ENCODE measurements around the gene ADARB2.
"Not testable (repeated sequence)": the region's sequence is repeated elsewhere in the genome, so short reads cannot be mapped to it uniquely, and the experiment has no call there.

The ADARB2 gene

DNA sequence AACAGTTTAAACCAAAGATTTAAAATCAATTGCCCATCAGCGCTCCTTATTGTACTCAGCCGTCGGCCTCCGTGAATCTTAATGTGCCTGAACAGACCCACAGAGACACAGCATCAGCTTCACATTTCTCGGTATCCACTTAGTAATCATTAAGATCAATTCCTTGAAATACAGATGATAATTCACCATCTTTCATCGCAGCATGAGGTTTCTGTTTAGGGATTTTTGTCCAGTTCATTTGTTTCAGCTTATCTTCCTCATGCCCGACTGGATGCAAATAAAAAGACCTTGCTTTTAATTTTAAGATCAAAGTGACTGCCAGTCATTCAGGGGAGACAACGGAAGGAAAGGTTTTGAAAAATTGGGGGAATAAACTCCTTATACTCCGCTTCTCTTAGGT is 473.3 kb downstream of the ADARB2 start:
- no peaks in the 10 kb centered on the region for H3K36me3 ChIP-seq (ENCODE audit: insufficient read depth, low read length)
- no peaks in the 10 kb centered on the region for H3K79me2 ChIP-seq (ENCODE audit: control insufficient read depth, insufficient read depth, low read length, unreplicated experiment)
- H2AFZ ChIP-seq (ENCODE audit: low read length, unreplicated experiment): no peak overlapping the region
- H3K4me3 ChIP-seq (ENCODE audit: low read depth, low read length): no peak overlapping the region
- H3K4me1 ChIP-seq (ENCODE audit: control insufficient read depth, insufficient read depth, low read length, unreplicated experiment): no peaks in the 10 kb centered on the region
- no peak overlapping the region for H3K27ac ChIP-seq (ENCODE audit: low read depth, low read length)
- no peaks in the 10 kb centered on the region for H3K27me3 ChIP-seq (ENCODE audit: insufficient read depth, low read length)

DNA sequence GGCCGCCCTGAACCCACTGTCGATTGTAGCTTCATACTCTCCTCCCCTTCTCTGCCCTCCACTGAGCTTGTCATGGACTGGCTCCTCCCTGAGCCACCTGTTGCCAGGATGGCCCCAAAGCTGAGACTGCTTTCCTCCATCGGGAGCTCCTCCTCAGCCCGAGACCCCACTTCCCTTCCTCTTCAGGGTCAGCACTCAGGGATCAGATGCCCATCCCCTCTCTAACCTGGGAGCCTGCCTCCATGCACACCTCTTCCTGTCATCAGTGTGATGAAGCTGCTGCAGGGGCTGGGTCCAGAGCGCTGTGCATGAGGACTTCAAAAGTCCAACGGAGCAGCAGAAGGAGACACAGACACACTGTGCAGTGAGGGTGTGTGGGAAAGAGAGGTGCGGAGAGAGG is 480.1 kb downstream of the ADARB2 start:
- H3K27me3 ChIP-seq (ENCODE audit: insufficient read depth, low read length): no peaks in the 10 kb centered on the region
- no peak overlapping the region for H2AFZ ChIP-seq (ENCODE audit: low read length, unreplicated experiment)
- no peak overlapping the region for H3K4me3 ChIP-seq (ENCODE audit: low read depth, low read length)
- H3K27ac ChIP-seq (ENCODE audit: low read depth, low read length): no peak overlapping the region
- H3K36me3 ChIP-seq (ENCODE audit: insufficient read depth, low read length): no peaks in the 10 kb centered on the region
- H3K79me2 ChIP-seq (ENCODE audit: control insufficient read depth, insufficient read depth, low read length, unreplicated experiment): no peaks in the 10 kb centered on the region
- H3K4me1 ChIP-seq (ENCODE audit: control insufficient read depth, insufficient read depth, low read length, unreplicated experiment): no peaks in the 10 kb centered on the region

DNA sequence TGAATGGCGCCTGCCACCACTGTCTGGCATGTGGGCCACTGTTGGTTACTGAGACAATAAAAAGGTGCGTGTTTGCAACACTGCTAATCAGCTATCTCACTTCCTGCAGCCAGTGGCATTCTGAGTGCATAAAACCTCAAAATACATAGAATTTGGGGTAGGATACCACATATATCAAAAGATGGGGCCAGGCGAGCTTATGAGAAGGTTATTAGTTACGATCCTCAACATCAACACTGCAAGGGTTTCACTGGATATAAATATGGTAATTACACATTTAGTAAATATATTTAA is 480.9 kb downstream of the ADARB2 start:
- Histone ChIP-seq H3K4me3 (ENCODE audit: low read depth, low read length) (no peak overlapping the region), H3K79me2 (ENCODE audit: control insufficient read depth, insufficient read depth, low read length, unreplicated experiment) (no peaks in the 10 kb centered on the region), H3K27ac (ENCODE audit: low read depth, low read length) (no peak overlapping the region), H3K4me1 (ENCODE audit: control insufficient read depth, insufficient read depth, low read length, unreplicated experiment) (no peaks in the 10 kb centered on the region), H2AFZ (ENCODE audit: low read length, unreplicated experiment) (no peak overlapping the region), H3K27me3 (ENCODE audit: insufficient read depth, low read length) (no peaks in the 10 kb centered on the region), H3K36me3 (ENCODE audit: insufficient read depth, low read length) (no peaks in the 10 kb centered on the region)

DNA sequence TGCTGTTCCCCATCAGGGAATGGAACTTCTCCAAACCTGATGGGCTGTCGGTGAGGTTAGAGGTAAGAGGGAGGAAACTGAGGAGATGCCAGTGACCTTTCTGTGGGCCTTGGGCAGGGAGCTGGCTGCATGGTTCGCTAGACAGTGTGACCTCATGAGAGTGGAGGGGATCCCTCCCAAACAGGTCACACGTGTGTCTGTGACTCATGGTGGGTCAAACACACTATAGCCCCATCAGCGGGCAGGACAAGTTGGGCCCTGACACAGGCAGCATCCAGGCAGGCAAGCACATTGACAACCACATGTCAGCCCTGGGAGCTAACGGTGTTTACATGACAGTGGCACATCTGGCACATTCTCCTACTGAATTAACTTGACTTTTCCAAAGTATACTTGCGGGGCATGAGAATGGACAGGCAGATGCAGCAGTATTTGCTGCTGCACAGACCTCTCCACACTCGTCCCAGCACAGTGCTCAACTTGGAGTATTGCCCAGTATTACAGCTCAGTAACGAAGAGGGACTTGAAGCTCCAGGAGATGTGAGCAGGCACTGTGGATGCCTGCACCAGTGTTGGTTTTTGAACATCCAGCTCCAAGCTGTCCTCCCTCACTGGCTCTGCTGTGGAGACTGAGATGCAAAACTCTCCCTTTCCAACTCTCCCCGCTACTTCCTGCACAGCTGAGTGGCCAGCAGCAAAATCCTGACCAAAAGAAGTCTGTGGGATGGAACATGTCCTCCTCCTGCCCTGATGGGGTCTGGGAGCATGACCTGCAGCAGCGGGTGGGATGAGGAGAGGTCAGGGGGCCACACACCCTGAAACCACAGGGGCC is 481.5 kb downstream of the ADARB2 start:
- Histone ChIP-seq H2AFZ (ENCODE audit: low read length, unreplicated experiment) (no peak overlapping the region), H3K4me3 (ENCODE audit: low read depth, low read length) (no peak overlapping the region), H3K36me3 (ENCODE audit: insufficient read depth, low read length) (no peaks in the 10 kb centered on the region), H3K79me2 (ENCODE audit: control insufficient read depth, insufficient read depth, low read length, unreplicated experiment) (no peaks in the 10 kb centered on the region), H3K27ac (ENCODE audit: low read depth, low read length) (no peak overlapping the region), H3K4me1 (ENCODE audit: control insufficient read depth, insufficient read depth, low read length, unreplicated experiment) (no peaks in the 10 kb centered on the region), H3K27me3 (ENCODE audit: insufficient read depth, low read length) (no peaks in the 10 kb centered on the region)

DNA sequence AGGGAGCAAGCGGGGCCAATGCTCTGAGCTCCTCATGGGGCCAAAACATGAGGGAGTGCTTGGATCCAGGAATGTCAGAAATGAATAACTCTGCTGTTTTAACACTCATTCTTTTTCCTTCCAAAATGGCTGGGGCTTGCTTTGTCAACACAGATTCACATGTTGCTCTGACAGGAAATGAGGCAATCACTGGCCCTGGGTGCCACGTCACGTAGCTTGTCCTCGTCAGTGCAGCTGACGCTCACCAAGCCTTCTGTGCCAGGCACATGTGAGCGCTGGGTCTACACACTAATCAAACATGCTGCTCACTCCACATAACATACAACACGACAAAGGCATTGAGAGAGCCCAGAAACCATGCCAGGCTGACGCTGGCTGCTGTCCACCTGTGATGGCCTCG is 482.2 kb downstream of the ADARB2 start:
- no peak overlapping the region for H3K27ac ChIP-seq (ENCODE audit: low read depth, low read length)
- H2AFZ ChIP-seq (ENCODE audit: low read length, unreplicated experiment): no peak overlapping the region
- no peaks in the 10 kb centered on the region for H3K36me3 ChIP-seq (ENCODE audit: insufficient read depth, low read length)
- H3K27me3 ChIP-seq (ENCODE audit: insufficient read depth, low read length): no peaks in the 10 kb centered on the region
- H3K4me1 ChIP-seq (ENCODE audit: control insufficient read depth, insufficient read depth, low read length, unreplicated experiment): no peaks in the 10 kb centered on the region
- no peak overlapping the region for H3K4me3 ChIP-seq (ENCODE audit: low read depth, low read length)
- H3K79me2 ChIP-seq (ENCODE audit: control insufficient read depth, insufficient read depth, low read length, unreplicated experiment): no peaks in the 10 kb centered on the region

DNA sequence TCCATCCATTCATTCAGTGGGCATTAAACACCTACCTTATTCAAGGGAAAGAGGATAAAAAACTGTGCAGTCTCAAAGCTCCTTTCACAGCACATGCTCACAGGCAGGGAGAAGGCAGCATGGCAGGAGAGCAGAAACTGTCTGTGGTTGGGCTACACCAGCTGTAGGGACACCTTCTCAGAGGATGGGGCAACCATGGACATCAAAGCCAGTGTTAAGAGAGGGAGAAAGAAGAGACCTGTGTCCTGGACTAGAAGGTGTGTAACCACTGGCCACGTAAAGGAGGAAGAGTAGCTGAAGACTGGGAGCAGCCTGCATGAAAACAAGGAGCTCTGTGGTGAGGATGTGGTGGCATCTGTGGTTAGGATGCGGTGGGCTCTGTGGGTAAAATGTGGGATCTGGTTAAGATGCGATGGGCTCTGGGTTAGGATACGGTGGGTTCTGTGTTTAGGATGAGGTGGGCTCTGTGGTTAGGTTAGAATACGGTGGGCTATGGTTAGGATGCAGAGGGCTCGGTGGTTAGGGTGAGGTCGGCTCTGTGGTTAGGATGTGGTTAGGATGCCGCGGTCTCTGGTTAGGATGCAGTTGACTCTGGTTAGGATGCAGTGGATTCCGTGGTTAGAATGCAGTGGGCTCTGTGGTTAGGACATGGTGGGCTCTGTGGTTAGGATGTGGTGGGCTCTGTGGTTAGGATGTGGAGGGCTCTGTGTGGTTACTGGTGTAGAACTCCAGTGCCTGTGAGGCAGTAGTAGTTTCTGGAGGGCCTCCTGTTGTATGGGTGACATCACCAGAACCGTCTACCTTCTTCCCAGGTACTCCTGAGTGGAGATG is 483.6 kb downstream of the ADARB2 start:
- no peak overlapping the region for H3K27ac ChIP-seq (ENCODE audit: low read depth, low read length)
- H2AFZ ChIP-seq (ENCODE audit: low read length, unreplicated experiment): no peak overlapping the region
- H3K4me3 ChIP-seq (ENCODE audit: low read depth, low read length): no peak overlapping the region
- H3K79me2 ChIP-seq (ENCODE audit: control insufficient read depth, insufficient read depth, low read length, unreplicated experiment): no peaks in the 10 kb centered on the region
- H3K27me3 ChIP-seq (ENCODE audit: insufficient read depth, low read length): no peaks in the 10 kb centered on the region
- no peaks in the 10 kb centered on the region for H3K36me3 ChIP-seq (ENCODE audit: insufficient read depth, low read length)
- no peaks in the 10 kb centered on the region for H3K4me1 ChIP-seq (ENCODE audit: control insufficient read depth, insufficient read depth, low read length, unreplicated experiment)

DNA sequence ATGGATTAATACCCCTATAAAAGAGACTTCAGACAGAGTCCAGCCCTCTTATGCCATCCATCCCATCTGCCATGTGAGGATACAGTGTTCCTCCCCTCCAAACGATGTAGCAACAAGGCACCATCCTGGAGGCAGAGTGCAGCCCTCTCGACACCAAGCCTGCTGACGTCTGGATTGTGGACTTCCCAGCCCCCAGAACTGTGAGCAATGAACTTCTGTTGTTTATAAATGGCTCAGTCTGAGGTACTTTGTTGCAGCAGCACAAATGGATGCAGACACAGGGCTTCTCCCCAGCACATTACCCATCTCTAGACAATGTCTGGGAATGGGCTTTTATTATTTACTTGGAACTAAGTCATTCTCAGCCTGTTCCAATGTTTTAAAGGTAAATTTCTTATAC is 485.6 kb downstream of the ADARB2 start:
- Histone ChIP-seq H3K27ac (ENCODE audit: low read depth, low read length) (no peak overlapping the region), H3K36me3 (ENCODE audit: insufficient read depth, low read length) (no peaks in the 10 kb centered on the region), H3K4me3 (ENCODE audit: low read depth, low read length) (no peak overlapping the region), H3K4me1 (ENCODE audit: control insufficient read depth, insufficient read depth, low read length, unreplicated experiment) (no peaks in the 10 kb centered on the region), H3K27me3 (ENCODE audit: insufficient read depth, low read length) (no peaks in the 10 kb centered on the region), H2AFZ (ENCODE audit: low read length, unreplicated experiment) (no peak overlapping the region), H3K79me2 (ENCODE audit: control insufficient read depth, insufficient read depth, low read length, unreplicated experiment) (no peaks in the 10 kb centered on the region)

DNA sequence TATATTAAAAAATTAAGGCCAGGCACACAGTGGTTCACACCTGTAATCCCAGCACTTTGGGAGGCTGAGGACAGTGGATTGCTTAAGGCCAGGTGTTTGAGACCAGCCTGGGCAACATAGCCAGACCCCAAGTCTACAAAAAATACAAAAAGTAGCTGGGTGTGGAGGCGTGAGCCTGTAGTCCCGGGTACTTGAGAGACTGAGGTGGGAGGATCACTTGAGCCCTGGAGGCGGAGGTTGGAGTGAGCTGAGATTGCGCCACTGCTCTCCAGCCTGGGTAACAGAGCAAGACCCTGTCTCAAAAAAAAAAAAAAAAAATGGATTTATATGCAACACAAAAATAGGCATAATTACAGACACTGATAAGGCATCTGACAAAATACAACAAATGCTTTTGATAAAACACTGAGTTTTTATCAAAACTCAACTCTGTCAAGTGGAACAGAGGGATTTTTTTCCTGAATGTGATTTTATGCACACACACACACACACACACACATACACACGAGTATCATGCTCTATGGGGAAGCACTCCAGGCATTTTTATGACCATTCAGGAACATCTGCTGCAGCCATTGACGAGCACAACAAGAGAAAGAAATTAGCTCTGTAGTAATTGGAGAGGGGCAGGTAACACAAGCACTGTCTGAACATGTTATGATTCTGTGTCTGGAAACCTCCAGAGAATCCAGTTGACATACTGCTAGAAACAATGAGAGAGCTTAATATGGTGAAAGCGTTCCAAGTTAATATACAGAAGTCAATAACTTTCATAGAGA is 488.0 kb downstream of the ADARB2 start:
- Histone ChIP-seq H3K27ac (ENCODE audit: low read depth, low read length) (no peak overlapping the region), H3K36me3 (ENCODE audit: insufficient read depth, low read length) (no peaks in the 10 kb centered on the region), H3K27me3 (ENCODE audit: insufficient read depth, low read length) (no peaks in the 10 kb centered on the region), H3K4me3 (ENCODE audit: low read depth, low read length) (no peak overlapping the region), H3K4me1 (ENCODE audit: control insufficient read depth, insufficient read depth, low read length, unreplicated experiment) (no peaks in the 10 kb centered on the region), H3K79me2 (ENCODE audit: control insufficient read depth, insufficient read depth, low read length, unreplicated experiment) (no peaks in the 10 kb centered on the region), H2AFZ (ENCODE audit: low read length, unreplicated experiment) (no peak overlapping the region)

DNA sequence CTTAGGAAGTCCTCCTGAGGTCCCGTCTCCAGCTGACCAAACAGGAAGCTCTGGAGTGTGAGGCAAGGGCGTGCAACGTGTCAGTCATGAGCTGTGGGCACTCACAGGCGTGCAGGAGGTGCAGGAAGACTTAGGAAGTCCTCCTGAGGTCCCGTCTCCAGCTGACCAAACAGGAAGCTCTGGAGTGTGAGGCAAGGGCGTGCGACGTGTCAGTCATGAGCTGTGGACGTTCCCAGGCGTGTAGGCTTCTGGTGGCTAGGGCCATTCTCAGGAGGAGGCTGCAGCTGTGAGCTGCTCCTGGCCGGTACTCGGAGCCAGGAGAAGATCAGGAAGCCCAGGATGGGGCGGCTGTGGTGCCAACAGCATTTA is 489.1 kb downstream of the ADARB2 start:
- H3K27ac ChIP-seq (ENCODE audit: low read depth, low read length); H3K79me2 ChIP-seq (ENCODE audit: control insufficient read depth, insufficient read depth, low read length, unreplicated experiment); H3K4me3 ChIP-seq (ENCODE audit: low read depth, low read length); H2AFZ ChIP-seq (ENCODE audit: low read length, unreplicated experiment); H3K36me3 ChIP-seq (ENCODE audit: insufficient read depth, low read length); H3K4me1 ChIP-seq (ENCODE audit: control insufficient read depth, insufficient read depth, low read length, unreplicated experiment); H3K27me3 ChIP-seq (ENCODE audit: insufficient read depth, low read length): not testable (repeated sequence)

DNA sequence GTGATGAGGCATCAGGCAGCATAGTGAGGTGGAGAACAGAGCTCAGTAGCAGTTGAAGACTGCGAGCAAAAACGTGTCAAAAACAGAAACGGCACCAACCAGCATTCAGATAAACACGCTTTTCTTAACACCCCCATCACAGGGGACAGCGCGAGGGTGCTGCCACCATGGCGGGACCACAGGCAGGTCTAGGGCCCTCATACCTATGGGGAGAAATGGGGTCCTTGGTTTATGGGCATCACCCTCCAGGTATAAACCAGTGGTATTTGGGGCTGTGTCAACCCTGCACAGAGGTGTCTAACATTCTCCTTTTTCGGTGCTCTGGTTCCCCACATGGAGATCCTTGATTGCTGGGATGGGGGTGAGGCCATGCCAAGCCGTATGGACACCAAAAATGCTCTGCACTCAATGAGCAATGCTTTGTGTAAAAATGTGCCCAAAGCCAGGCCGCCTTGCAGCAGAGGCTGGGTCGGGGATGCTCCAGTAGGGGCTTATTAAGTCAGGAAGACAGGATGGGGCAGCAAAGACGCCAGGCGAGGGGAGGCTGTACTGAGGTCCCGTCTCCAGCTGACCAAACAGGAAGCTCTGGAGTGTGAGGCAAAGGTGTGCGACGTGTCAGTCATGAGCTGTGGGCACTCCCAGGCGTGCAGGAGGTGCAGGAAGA is 489.6 kb downstream of the ADARB2 start:
- Histone ChIP-seq H2AFZ (ENCODE audit: low read length, unreplicated experiment) (no peak overlapping the region), H3K4me1 (ENCODE audit: control insufficient read depth, insufficient read depth, low read length, unreplicated experiment) (no peaks in the 10 kb centered on the region), H3K36me3 (ENCODE audit: insufficient read depth, low read length) (no peaks in the 10 kb centered on the region), H3K79me2 (ENCODE audit: control insufficient read depth, insufficient read depth, low read length, unreplicated experiment) (no peaks in the 10 kb centered on the region), H3K27ac (ENCODE audit: low read depth, low read length) (no peak overlapping the region), H3K4me3 (ENCODE audit: low read depth, low read length) (no peak overlapping the region), H3K27me3 (ENCODE audit: insufficient read depth, low read length) (no peaks in the 10 kb centered on the region)
